ENCODE data around the gene IL18.

The IL18 gene

GRCh38 chr11:112127056-112127455 is 36.8 kb downstream of the IL18 start:
- H3K27ac ChIP-seq (ENCODE audit: low read length): no peak overlapping the region
- DNase-seq: no peak
- no peaks in the 10 kb centered on the region for H3K79me2 ChIP-seq (ENCODE audit: low read length)
- no peak overlapping the region for H3K4me2 ChIP-seq (ENCODE audit: low read depth, low read length)
- H3K4me3 ChIP-seq (ENCODE audit: low read length): no peak overlapping the region
- no peaks in the 10 kb centered on the region for H4K20me1 ChIP-seq (ENCODE audit: insufficient read depth, low read length)
- no peak overlapping the region for H3K9ac ChIP-seq (ENCODE audit: low read length)
- peaks cover 10% of the 10 kb centered on the region; the same call in 1 of the 2 replicates for H3F3A ChIP-seq (ENCODE audit: insufficient read depth, low read length)
- peaks cover 8% of the 10 kb centered on the region for H3K4me1 ChIP-seq (ENCODE audit: low read length)
- no peaks in the 10 kb centered on the region for H3K36me3 ChIP-seq (replicated peaks; ENCODE audit: insufficient read depth, low read length)
- TF ChIP-seq, protein P1, sequence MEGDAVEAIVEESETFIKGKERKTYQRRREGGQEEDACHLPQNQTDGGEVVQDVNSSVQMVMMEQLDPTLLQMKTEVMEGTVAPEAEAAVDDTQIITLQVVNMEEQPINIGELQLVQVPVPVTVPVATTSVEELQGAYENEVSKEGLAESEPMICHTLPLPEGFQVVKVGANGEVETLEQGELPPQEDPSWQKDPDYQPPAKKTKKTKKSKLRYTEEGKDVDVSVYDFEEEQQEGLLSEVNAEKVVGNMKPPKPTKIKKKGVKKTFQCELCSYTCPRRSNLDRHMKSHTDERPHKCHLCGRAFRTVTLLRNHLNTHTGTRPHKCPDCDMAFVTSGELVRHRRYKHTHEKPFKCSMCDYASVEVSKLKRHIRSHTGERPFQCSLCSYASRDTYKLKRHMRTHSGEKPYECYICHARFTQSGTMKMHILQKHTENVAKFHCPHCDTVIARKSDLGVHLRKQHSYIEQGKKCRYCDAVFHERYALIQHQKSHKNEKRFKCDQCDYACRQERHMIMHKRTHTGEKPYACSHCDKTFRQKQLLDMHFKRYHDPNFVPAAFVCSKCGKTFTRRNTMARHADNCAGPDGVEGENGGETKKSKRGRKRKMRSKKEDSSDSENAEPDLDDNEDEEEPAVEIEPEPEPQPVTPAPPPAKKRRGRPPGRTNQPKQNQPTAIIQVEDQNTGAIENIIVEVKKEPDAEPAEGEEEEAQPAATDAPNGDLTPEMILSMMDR (IDR thresholded peaks at IDR 0.05; ENCODE audit: low read length): no peak
- TF ChIP-seq EZH2 (optimal IDR thresholded peaks at IDR 0.05; ENCODE audit: low read depth, low read length): no peak
- TF ChIP-seq EZH2phosphoT487 (IDR thresholded peaks at IDR 0.05; ENCODE audit: low read length): no peak
- no peaks in the 10 kb centered on the region for H3K9me2 ChIP-seq (replicated peaks; ENCODE audit: insufficient read depth, low read length)
- no peak overlapping the region for H2AFZ ChIP-seq (ENCODE audit: low read length)
- H3K9me3 ChIP-seq (replicated peaks; ENCODE audit: insufficient read depth, low read length): no peaks in the 10 kb centered on the region
- no peaks in the 10 kb centered on the region for H3K27me3 ChIP-seq (replicated peaks; ENCODE audit: insufficient read depth, low read length)

GRCh38 chr11:112123129-112123528 is 40.8 kb downstream of the IL18 start:
- Histone ChIP-seq H3K27ac (ENCODE audit: low read length) (no peak overlapping the region), H3K4me2 (ENCODE audit: low read depth, low read length) (no peak overlapping the region)

DNA sequence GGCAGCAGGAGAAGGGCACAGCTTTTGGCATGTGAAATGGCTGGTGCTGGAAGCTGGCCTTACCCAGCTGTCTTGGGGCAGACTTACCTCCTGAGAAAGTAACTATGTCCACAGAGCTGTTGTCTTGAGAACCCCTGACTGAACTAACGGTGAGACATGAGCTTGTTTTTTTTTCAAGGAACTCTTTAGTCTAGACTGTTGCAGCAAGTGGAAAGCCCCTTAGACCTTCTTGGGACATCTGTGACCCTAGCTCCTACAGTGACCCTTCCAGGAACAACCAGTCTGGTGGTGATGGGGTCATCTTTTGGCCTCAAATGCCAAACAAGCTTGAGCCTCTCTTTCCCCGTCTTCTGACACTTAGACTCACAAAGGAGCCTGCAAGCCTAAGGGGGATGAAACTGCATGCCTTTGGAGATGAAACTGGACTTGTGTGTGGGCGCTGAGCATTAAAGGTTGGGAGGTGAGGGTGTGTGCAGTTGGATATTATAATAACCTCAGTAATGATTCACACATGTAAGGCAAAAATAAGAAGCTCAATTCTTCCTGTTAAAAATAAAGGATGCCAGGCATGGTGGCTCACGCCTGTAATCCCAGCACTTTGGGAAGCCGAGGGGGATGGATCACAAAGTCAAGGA is 41.8 kb downstream of the IL18 start:
- TF ChIP-seq EZH2phosphoT487 (IDR thresholded peaks at IDR 0.05; ENCODE audit: low read length): no peak
- Histone ChIP-seq H3K9me2 (replicated peaks; ENCODE audit: insufficient read depth, low read length) (no peaks in the 10 kb centered on the region), H4K20me1 (ENCODE audit: insufficient read depth, low read length) (no peaks in the 10 kb centered on the region), H3K4me3 (ENCODE audit: low read length) (no peak overlapping the region), H3K4me2 (ENCODE audit: low read depth, low read length) (no peak overlapping the region), H3K9ac (ENCODE audit: low read length) (no peak overlapping the region), H3K27ac (ENCODE audit: low read length) (no peak overlapping the region), H2AFZ (ENCODE audit: low read length) (no peak overlapping the region), H3F3A (ENCODE audit: insufficient read depth, low read length) (no peaks in the 10 kb centered on the region), H3K4me1 (ENCODE audit: low read length) (peaks cover 5% of the 10 kb centered on the region), H3K27me3 (replicated peaks; ENCODE audit: insufficient read depth, low read length) (no peaks in the 10 kb centered on the region), H3K9me3 (replicated peaks; ENCODE audit: insufficient read depth, low read length) (no peaks in the 10 kb centered on the region), H3K79me2 (ENCODE audit: low read length) (no peaks in the 10 kb centered on the region), H3K36me3 (replicated peaks; ENCODE audit: insufficient read depth, low read length) (no peaks in the 10 kb centered on the region)
- no peak for DNase-seq

More at GRCh38 chr11:112123129-112123528, 40.8 kb downstream of the IL18 start:
- Histone ChIP-seq H2AFZ (ENCODE audit: low read length) (no peak overlapping the region), H4K20me1 (ENCODE audit: insufficient read depth, low read length) (no peaks in the 10 kb centered on the region), H3K9me2 (replicated peaks; ENCODE audit: insufficient read depth, low read length) (no peaks in the 10 kb centered on the region), H3K9me3 (replicated peaks; ENCODE audit: insufficient read depth, low read length) (no peaks in the 10 kb centered on the region), H3K79me2 (ENCODE audit: low read length) (no peaks in the 10 kb centered on the region), H3K9ac (ENCODE audit: low read length) (no peak overlapping the region), H3F3A (ENCODE audit: insufficient read depth, low read length) (no peaks in the 10 kb centered on the region), H3K36me3 (replicated peaks; ENCODE audit: insufficient read depth, low read length) (no peaks in the 10 kb centered on the region), H3K4me1 (ENCODE audit: low read length) (peaks cover 5% of the 10 kb centered on the region), H3K27me3 (replicated peaks; ENCODE audit: insufficient read depth, low read length) (no peaks in the 10 kb centered on the region), H3K4me3 (ENCODE audit: low read length) (no peak overlapping the region)
- no peak for DNase-seq
- TF ChIP-seq, protein P1 (IDR thresholded peaks at IDR 0.05; ENCODE audit: low read length): no peak
- TF ChIP-seq EZH2 (optimal IDR thresholded peaks at IDR 0.05; ENCODE audit: low read depth, low read length) (no peak), EZH2phosphoT487 (IDR thresholded peaks at IDR 0.05; ENCODE audit: low read length) (no peak)

DNA sequence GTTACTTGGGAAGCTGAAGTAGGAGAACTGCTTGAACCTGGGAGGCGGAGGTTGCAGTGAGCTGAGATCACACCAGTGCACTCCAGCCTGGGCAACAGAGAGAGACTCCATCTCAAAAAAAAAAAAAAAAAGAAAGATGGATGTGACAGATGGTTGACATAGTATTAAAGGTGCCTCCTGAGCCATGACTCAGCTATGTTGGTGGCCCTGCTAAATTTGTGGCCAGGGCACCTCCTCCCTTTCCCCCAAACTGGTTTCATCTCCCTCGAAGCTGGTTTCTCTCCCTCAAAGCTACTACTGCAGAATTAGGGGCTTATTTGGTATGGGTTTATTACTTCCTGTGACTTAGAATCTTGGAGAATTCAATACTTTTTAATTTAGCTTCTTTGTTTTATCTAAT is 45.7 kb downstream of the IL18 start:
- H3F3A ChIP-seq (ENCODE audit: insufficient read depth, low read length): no peaks in the 10 kb centered on the region
- no peak overlapping the region for H2AFZ ChIP-seq (ENCODE audit: low read length)
- H3K27ac ChIP-seq (ENCODE audit: low read length): no peak overlapping the region
- H3K4me2 ChIP-seq (ENCODE audit: low read depth, low read length): peak overlapping the region; percentile 3; the same call in 1 of the 2 replicates
- no peaks in the 10 kb centered on the region for H3K9me2 ChIP-seq (replicated peaks; ENCODE audit: insufficient read depth, low read length)
- H4K20me1 ChIP-seq (ENCODE audit: insufficient read depth, low read length): no peaks in the 10 kb centered on the region
- H3K9ac ChIP-seq (ENCODE audit: low read length): no peak overlapping the region
- no peak overlapping the region for H3K4me3 ChIP-seq (ENCODE audit: low read length)
- no peaks in the 10 kb centered on the region for H3K79me2 ChIP-seq (ENCODE audit: low read length)
- no peaks in the 10 kb centered on the region for H3K27me3 ChIP-seq (replicated peaks; ENCODE audit: insufficient read depth, low read length)
- no peak for TF ChIP-seq EZH2 (optimal IDR thresholded peaks at IDR 0.05; ENCODE audit: low read depth, low read length)
- TF ChIP-seq, protein P1 (IDR thresholded peaks at IDR 0.05; ENCODE audit: low read length): no peak
- no peak for TF ChIP-seq EZH2phosphoT487 (IDR thresholded peaks at IDR 0.05; ENCODE audit: low read length)
- H3K4me1 ChIP-seq (ENCODE audit: low read length): peaks cover 9% of the 10 kb centered on the region
- DNase-seq: peak; percentile 56
- H3K36me3 ChIP-seq (replicated peaks; ENCODE audit: insufficient read depth, low read length): no peaks in the 10 kb centered on the region
- H3K9me3 ChIP-seq (replicated peaks; ENCODE audit: insufficient read depth, low read length): no peaks in the 10 kb centered on the region

Data from MM.1S (cell line).